Ishikawa (cell line): Measurements from ENCODE around the gene ZBTB48.

Experiments
- CEBPB ChIP-seq: IDR thresholded peaks from 2 replicates; pipeline ENCODE4 v1.6.1; 2012
- CREB1 ChIP-seq: IDR thresholded peaks from 2 replicates; pipeline ENCODE4 v1.6.1; 2012; ENCODE audit warnings: low read depth
- EGR1 ChIP-seq: IDR thresholded peaks from 2 replicates; pipeline ENCODE4 v1.6.1; 2012
- EP300 ChIP-seq: IDR thresholded peaks from 2 replicates; pipeline ENCODE4 v1.6.1; 2012; ENCODE audit warnings: borderline replicate concordance
- FOXM1 ChIP-seq: IDR thresholded peaks from 2 replicates; pipeline ENCODE4 v1.6.1; 2012; ENCODE audit warnings: low read depth, borderline replicate concordance
- NFIC ChIP-seq: IDR thresholded peaks from 2 replicates; pipeline ENCODE4 v1.6.1; 2012
- RAD21 ChIP-seq: IDR thresholded peaks from 2 replicates; pipeline ENCODE4 v1.6.1; 2012; ENCODE audit warnings: low read depth
- TAF1 ChIP-seq: IDR thresholded peaks from 2 replicates; pipeline ENCODE4 v1.6.1; 2012; ENCODE audit warnings: low read depth, mild to moderate bottlenecking
- TCF12 ChIP-seq: IDR thresholded peaks from 2 replicates; pipeline ENCODE4 v1.6.1; 2012; ENCODE audit warnings: low read depth
- TEAD4 ChIP-seq: IDR thresholded peaks from 2 replicates; pipeline ENCODE4 v1.6.1; 2012
- YY1 ChIP-seq: IDR thresholded peaks from 2 replicates; pipeline ENCODE4 v1.6.1; 2012; ENCODE audit warnings: low read depth
- ZBTB7A ChIP-seq: IDR thresholded peaks from 2 replicates; pipeline ENCODE4 v1.6.1; 2012; ENCODE audit warnings: low read depth
- TF ChIP-seq, protein P1 (sequence below): IDR thresholded peaks from 2 replicates; pipeline ENCODE4 v1.6.1; 2012
- TF ChIP-seq, protein P2 (sequence below): IDR thresholded peaks from 2 replicates; pipeline ENCODE4 v1.6.1; 2012
- TF ChIP-seq, protein P3 (sequence below): IDR thresholded peaks from 2 replicates; pipeline ENCODE4 v1.6.1; 2012; ENCODE audit warnings: low read depth, mild to moderate bottlenecking

Gene ZBTB48

GRCh38 chr1:6591222-6591621, 11.4 kb downstream of the ZBTB48 start:
- TF ChIP-seq RAD21, result no peak
- TF ChIP-seq EGR1, result no peak
- TF ChIP-seq TAF1, result no peak
- no peak for TF ChIP-seq EP300
- TF ChIP-seq, protein P1, sequence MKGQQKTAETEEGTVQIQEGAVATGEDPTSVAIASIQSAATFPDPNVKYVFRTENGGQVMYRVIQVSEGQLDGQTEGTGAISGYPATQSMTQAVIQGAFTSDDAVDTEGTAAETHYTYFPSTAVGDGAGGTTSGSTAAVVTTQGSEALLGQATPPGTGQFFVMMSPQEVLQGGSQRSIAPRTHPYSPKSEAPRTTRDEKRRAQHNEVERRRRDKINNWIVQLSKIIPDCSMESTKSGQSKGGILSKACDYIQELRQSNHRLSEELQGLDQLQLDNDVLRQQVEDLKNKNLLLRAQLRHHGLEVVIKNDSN, result no peak
- no peak for TF ChIP-seq CREB1
- TF ChIP-seq, protein P2, sequence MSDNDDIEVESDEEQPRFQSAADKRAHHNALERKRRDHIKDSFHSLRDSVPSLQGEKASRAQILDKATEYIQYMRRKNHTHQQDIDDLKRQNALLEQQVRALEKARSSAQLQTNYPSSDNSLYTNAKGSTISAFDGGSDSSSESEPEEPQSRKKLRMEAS, result no peak
- TF ChIP-seq FOXM1, result no peak
- TF ChIP-seq ZBTB7A, result no peak
- TF ChIP-seq, protein P3, sequence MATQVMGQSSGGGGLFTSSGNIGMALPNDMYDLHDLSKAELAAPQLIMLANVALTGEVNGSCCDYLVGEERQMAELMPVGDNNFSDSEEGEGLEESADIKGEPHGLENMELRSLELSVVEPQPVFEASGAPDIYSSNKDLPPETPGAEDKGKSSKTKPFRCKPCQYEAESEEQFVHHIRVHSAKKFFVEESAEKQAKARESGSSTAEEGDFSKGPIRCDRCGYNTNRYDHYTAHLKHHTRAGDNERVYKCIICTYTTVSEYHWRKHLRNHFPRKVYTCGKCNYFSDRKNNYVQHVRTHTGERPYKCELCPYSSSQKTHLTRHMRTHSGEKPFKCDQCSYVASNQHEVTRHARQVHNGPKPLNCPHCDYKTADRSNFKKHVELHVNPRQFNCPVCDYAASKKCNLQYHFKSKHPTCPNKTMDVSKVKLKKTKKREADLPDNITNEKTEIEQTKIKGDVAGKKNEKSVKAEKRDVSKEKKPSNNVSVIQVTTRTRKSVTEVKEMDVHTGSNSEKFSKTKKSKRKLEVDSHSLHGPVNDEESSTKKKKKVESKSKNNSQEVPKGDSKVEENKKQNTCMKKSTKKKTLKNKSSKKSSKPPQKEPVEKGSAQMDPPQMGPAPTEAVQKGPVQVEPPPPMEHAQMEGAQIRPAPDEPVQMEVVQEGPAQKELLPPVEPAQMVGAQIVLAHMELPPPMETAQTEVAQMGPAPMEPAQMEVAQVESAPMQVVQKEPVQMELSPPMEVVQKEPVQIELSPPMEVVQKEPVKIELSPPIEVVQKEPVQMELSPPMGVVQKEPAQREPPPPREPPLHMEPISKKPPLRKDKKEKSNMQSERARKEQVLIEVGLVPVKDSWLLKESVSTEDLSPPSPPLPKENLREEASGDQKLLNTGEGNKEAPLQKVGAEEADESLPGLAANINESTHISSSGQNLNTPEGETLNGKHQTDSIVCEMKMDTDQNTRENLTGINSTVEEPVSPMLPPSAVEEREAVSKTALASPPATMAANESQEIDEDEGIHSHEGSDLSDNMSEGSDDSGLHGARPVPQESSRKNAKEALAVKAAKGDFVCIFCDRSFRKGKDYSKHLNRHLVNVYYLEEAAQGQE, result no peak
- no peak for TF ChIP-seq CEBPB
- no peak for TF ChIP-seq NFIC
- no peak for TF ChIP-seq TCF12
- TF ChIP-seq YY1, result no peak

GRCh38 chr1:6591644-6592043, 11.8 kb downstream of the ZBTB48 start:
- no peak for TF ChIP-seq ZBTB7A
- no peak for TF ChIP-seq TAF1
- no peak for TF ChIP-seq RAD21
- TF ChIP-seq, protein P3, result no peak
- no peak for TF ChIP-seq NFIC
- TF ChIP-seq CREB1, result no peak
- no peak for TF ChIP-seq FOXM1

- TF ChIP-seq TEAD4 (no peak), RAD21 (no peak), ZBTB7A (no peak), CREB1 (no peak), EGR1 (no peak), NFIC (no peak), TAF1 (no peak), YY1 (no peak), TCF12 (no peak), FOXM1 (no peak), EP300 (no peak), CEBPB (no peak)
- TF ChIP-seq, protein P1, result no peak
- TF ChIP-seq, protein P2, result no peak
- TF ChIP-seq, protein P3, result no peak
Observed at GRCh38 chr1:6592441-6592840, 12.6 kb downstream of the ZBTB48 start.

- no peak for TF ChIP-seq CREB1
- no peak for TF ChIP-seq EGR1
- TF ChIP-seq, protein P3, result no peak
- no peak for TF ChIP-seq YY1
- no peak for TF ChIP-seq TAF1
- TF ChIP-seq ZBTB7A, result no peak
- TF ChIP-seq TEAD4, result no peak
- no peak for TF ChIP-seq CEBPB
- TF ChIP-seq NFIC, result no peak
- TF ChIP-seq, protein P2, result no peak
Observed at GRCh38 chr1:6592865-6593593, 13.2 kb downstream of the ZBTB48 start.
